Endothelial cell of umbilical vein (primary cell): ENCODE data around the gene MIPEP. TPM values are rescaled to one million over a fixed set of nuclear protein-coding genes. Genes with fewer than 3 reads are reported as not detected.

ENCODE experiments used
- BruUV-seq: library from RNA; stranded (reverse); fragments of 400-500 nt; replicated peaks from 2 replicates; lab custom pipeline; 2021; lab: Mats Ljungman, UMichigan
- CTCF ChIA-PET: fragments of 300-600, 350-600 bp; sonication (Branson Sonifier 250); formaldehyde crosslinking; loops from one replicate; lab custom pipeline; 2021; ENCODE audit warnings: antibody characterized with exemption, inconsistent platforms; lab: Charles Lee
- POLR2A ChIA-PET: fragments of 300-600, 350-600 bp; sonication (Branson Sonifier 250); formaldehyde crosslinking; loops from one replicate; lab custom pipeline; 2021; ENCODE audit warnings: antibody characterized with exemption, inconsistent platforms; lab: Charles Lee
- DNase-seq: peaks from one replicate; pipeline ENCODE4 v3.0.0-alpha.2; 2011; ENCODE audit warnings: low read depth, low spot score
- FAIRE-seq: peaks from 2 replicates; lab custom pipeline; 2011; peaks lifted over from hg19 to GRCh38; lab: Jason Lieb, UNC
- H2AFZ ChIP-seq: 2 replicates; pipeline ENCODE4 v1.6.0; 2012; ENCODE audit warnings: low read depth, low read length, control low read depth, inconsistent platforms
- H3K27ac ChIP-seq: 2 replicates; pipeline ENCODE4 v1.5.1; 2011; ENCODE audit warnings: low read depth, mild to moderate bottlenecking, control low read depth, low read length, moderate library complexity; ENCODE audit not compliant: insufficient read depth
- H3K27me3 ChIP-seq, 2 experiments: 2 replicates each; pipeline versions ENCODE4 v1.6.0 to v1.6.1; 2011; ENCODE audit warnings: low read length in 2 of 2, mixed read lengths in 1 of 2; ENCODE audit not compliant: control insufficient read depth in 2 of 2, insufficient read depth in 2 of 2
- H3K36me3 ChIP-seq, 2 experiments: 2 replicates in 1 of 2; 3 replicates in 1 of 2; pipeline ENCODE4 v1.5.1; 2011; ENCODE audit warnings: low read length in 2 of 2, mild to moderate bottlenecking in 1 of 2, moderate library complexity in 1 of 2; ENCODE audit not compliant: control insufficient read depth in 2 of 2, insufficient read depth in 2 of 2; ENCODE audit errors: extremely low read depth in 1 of 2
- H3K4me1 ChIP-seq: 3 replicates; pipeline ENCODE4 v1.5.1; 2011; ENCODE audit warnings: mild to moderate bottlenecking, low read length; ENCODE audit not compliant: control insufficient read depth, insufficient read depth; ENCODE audit errors: extremely low read depth
- H3K4me2 ChIP-seq: 2 replicates; pipeline ENCODE4 v1.6.1; 2011; ENCODE audit warnings: low read length, control low read depth, mixed read lengths; ENCODE audit not compliant: insufficient read depth
- H3K4me3 ChIP-seq, 3 experiments: fragments of 200-600 bp in 1 of 3; sonication (generic), shearing (Covaris generic) in 1 of 3; replicated peaks in 1 of 3; 2 replicates each; pipeline ENCODE4 v1.5.1; 2011 to 2016; ENCODE audit warnings: control low read depth in 3 of 3, low read length in 3 of 3, mild to moderate bottlenecking in 2 of 3, inconsistent platforms in 1 of 3, low read depth in 1 of 3, moderate library complexity in 1 of 3; ENCODE audit not compliant: insufficient read depth in 1 of 3
- H3K79me2 ChIP-seq: 2 replicates; pipeline ENCODE4 v1.6.0; 2012; ENCODE audit warnings: low read length, inconsistent platforms; ENCODE audit not compliant: control insufficient read depth, insufficient read depth
- H3K9ac ChIP-seq: replicated peaks from 2 replicates; pipeline ENCODE3; 2011; ENCODE audit warnings: low read length, control low read depth; ENCODE audit not compliant: insufficient read depth; ENCODE audit errors: extremely low read depth
- H3K9me1 ChIP-seq: replicated peaks from 3 replicates; pipeline ENCODE4 v1.6.0; 2011; ENCODE audit warnings: mild to moderate bottlenecking, low read length; ENCODE audit not compliant: control insufficient read depth, insufficient read depth; ENCODE audit errors: extremely low read depth
- H3K9me3 ChIP-seq: replicated peaks from 2 replicates; pipeline ENCODE4 v1.5.1; 2012; ENCODE audit warnings: low read length, inconsistent platforms; ENCODE audit not compliant: control insufficient read depth, insufficient read depth
- H4K20me1 ChIP-seq: replicated peaks from 2 replicates; pipeline ENCODE3; 2011; ENCODE audit warnings: mild to moderate bottlenecking, low read length; ENCODE audit not compliant: control insufficient read depth, insufficient read depth; ENCODE audit errors: extremely low read depth
- EZH2 ChIP-seq: IDR thresholded peaks from 2 replicates; pipeline ENCODE4 v1.6.1; 2012; ENCODE audit warnings: borderline replicate concordance, low read depth, mild to moderate bottlenecking, moderate library complexity, low read length, inconsistent platforms; ENCODE audit not compliant: severe bottlenecking
- FOS ChIP-seq: IDR thresholded peaks from 2 replicates; pipeline ENCODE4 v1.6.1; 2011; ENCODE audit warnings: mild to moderate bottlenecking, low read length, moderate library complexity, borderline replicate concordance; ENCODE audit not compliant: insufficient read depth
- GATA2 ChIP-seq: IDR thresholded peaks from 2 replicates; pipeline ENCODE4 v1.7.0; 2011; ENCODE audit warnings: low read depth, mild to moderate bottlenecking, moderate library complexity, mixed read lengths, low read length; ENCODE audit not compliant: insufficient read length, insufficient read depth
- JUN ChIP-seq: IDR thresholded peaks from 2 replicates; pipeline ENCODE4 v1.6.1; 2011; ENCODE audit warnings: borderline replicate concordance, low read depth; ENCODE audit not compliant: insufficient read length, insufficient read depth
- MAX ChIP-seq: IDR thresholded peaks from 2 replicates; pipeline ENCODE4 v1.6.1; 2011; ENCODE audit not compliant: insufficient read depth, insufficient read length
- MYC ChIP-seq: IDR thresholded peaks from one replicate; pipeline ENCODE4 v1.6.1; 2011; ENCODE audit warnings: mild to moderate bottlenecking, low read depth, low read length
- POLR2A ChIP-seq: IDR thresholded peaks from 2 replicates; pipeline ENCODE4 v1.6.1; 2012; ENCODE audit warnings: low read depth, mild to moderate bottlenecking, control low read depth, low read length
- POLR2AphosphoS5 ChIP-seq: IDR thresholded peaks from 2 replicates; pipeline ENCODE4 v1.6.1; 2012; ENCODE audit warnings: low read depth, mild to moderate bottlenecking, control low read depth, low read length, moderate library complexity; ENCODE audit not compliant: insufficient read depth
- dilution Hi-C: fragments of 300-500 bp; cut with MboI; formaldehyde crosslinking; loops from one replicate; pipeline ENCODE4 v1.15.0; 2019; ENCODE audit warnings: low sequenced_read_pairs; ENCODE audit not compliant: extremely low pct_ligation_motif_present
- intact Hi-C: fragments of 100-400 bp; cut with micrococcal nuclease; formaldehyde crosslinking; loops from one replicate; pipeline ENCODE4 v1.10.0; 2022
- polyA plus RNA-seq, 4 experiments: library from polyadenylated mRNA; depleted of rRNA in 3 of 4; stranded (reverse) in 3 of 4; unstranded in 1 of 4; fragments of >200 nt; gene quantifications; 2 replicates each; pipeline versions ENCODE4 v1.2.1 to v1.2.3, GENCODE V29; 2011 to 2012; ENCODE audit warnings: missing spikeins in 1 of 4
- total RNA-seq: library from RNA; stranded (reverse); gene quantifications from 2 replicates; pipeline ENCODE4 v1.2.3, GENCODE V29; 2021
- TF ChIP-seq, protein P1 (sequence below), 2 donors: IDR thresholded peaks; 1 replicate in 1 of 2; 2 replicates in 1 of 2; pipeline ENCODE4 v1.5.1; 2011; ENCODE audit warnings: low read length in 2 of 2, mild to moderate bottlenecking in 2 of 2, moderate library complexity in 2 of 2, control low read depth in 1 of 2, inconsistent platforms in 1 of 2, low read depth in 1 of 2; ENCODE audit not compliant: insufficient read depth in 1 of 2; ENCODE audit errors: extremely low read depth in 1 of 2

Gene MIPEP
- total and polyA plus RNA-seq, 2 donors (not counting 3 experiments of a cell fraction or from before 2014, with no cell fraction given): 12.4 to 19.2 TPM

GRCh38 chr13:23714672-23715071, 174.5 kb downstream of the MIPEP start:
- FAIRE-seq: no peak
- no peak for DNase-seq
- intact Hi-C loops (no loop called here), dilution Hi-C loops (no loop called here)
- Histone ChIP-seq H2AFZ (no peak overlapping the region), H3K27ac (no peak overlapping the region), H3K9me1 (no peaks in the 10 kb centered on the region), H3K9ac (no peak overlapping the region), H3K4me1 (no peaks in the 10 kb centered on the region), H3K79me2 (no peaks in the 10 kb centered on the region), H3K4me3 (no peak overlapping the region), H3K9me3 (no peaks in the 10 kb centered on the region), H3K27me3 (no peaks in the 10 kb centered on the region), H4K20me1 (no peaks in the 10 kb centered on the region), H3K4me2 (no peak overlapping the region), H3K36me3 (no peaks in the 10 kb centered on the region)
- no TSS peak for BruUV-seq
- TF ChIP-seq, protein P1, sequence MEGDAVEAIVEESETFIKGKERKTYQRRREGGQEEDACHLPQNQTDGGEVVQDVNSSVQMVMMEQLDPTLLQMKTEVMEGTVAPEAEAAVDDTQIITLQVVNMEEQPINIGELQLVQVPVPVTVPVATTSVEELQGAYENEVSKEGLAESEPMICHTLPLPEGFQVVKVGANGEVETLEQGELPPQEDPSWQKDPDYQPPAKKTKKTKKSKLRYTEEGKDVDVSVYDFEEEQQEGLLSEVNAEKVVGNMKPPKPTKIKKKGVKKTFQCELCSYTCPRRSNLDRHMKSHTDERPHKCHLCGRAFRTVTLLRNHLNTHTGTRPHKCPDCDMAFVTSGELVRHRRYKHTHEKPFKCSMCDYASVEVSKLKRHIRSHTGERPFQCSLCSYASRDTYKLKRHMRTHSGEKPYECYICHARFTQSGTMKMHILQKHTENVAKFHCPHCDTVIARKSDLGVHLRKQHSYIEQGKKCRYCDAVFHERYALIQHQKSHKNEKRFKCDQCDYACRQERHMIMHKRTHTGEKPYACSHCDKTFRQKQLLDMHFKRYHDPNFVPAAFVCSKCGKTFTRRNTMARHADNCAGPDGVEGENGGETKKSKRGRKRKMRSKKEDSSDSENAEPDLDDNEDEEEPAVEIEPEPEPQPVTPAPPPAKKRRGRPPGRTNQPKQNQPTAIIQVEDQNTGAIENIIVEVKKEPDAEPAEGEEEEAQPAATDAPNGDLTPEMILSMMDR (IDR thresholded peaks at IDR 0.05; ENCODE audit: extremely low read depth in 1 of 2, insufficient read depth in 1 of 2, low read depth in 1 of 2, low read length in 2 of 2): no peak
- no peak for TF ChIP-seq GATA2
- TF ChIP-seq MAX: no peak
- no peak for TF ChIP-seq POLR2AphosphoS5
- TF ChIP-seq FOS: no peak
- TF ChIP-seq JUN: no peak
- no peak for TF ChIP-seq EZH2
- no peak for TF ChIP-seq MYC
- TF ChIP-seq POLR2A: no peak
- CTCF ChIA-PET: no interaction called here
- POLR2A ChIA-PET: no interaction called here
